ENCODE data around the gene LAMA1.

- TF ChIP-seq JUND (IDR thresholded peaks at IDR 0.05; ENCODE audit: low read length) (no peak), JUN (IDR thresholded peaks at IDR 0.05; ENCODE audit: low read depth, low read length) (no peak), KDM4A (IDR thresholded peaks at IDR 0.05; ENCODE audit: low read depth, low read length, severe bottlenecking) (no peak), SP2 (IDR thresholded peaks at IDR 0.05; ENCODE audit: low read length) (no peak), POU5F1 (IDR thresholded peaks at IDR 0.05; ENCODE audit: low read depth, low read length) (no peak), TAF7 (optimal IDR thresholded peaks at IDR 0.05; ENCODE audit: borderline replicate concordance, low read depth, low read length) (no peak), SAP30 (IDR thresholded peaks at IDR 0.05; ENCODE audit: insufficient read depth, insufficient replicate concordance, low read length) (no peak)
- TF ChIP-seq, protein P1, sequence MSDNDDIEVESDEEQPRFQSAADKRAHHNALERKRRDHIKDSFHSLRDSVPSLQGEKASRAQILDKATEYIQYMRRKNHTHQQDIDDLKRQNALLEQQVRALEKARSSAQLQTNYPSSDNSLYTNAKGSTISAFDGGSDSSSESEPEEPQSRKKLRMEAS (IDR thresholded peaks at IDR 0.05): no peak
- TF ChIP-seq, protein P2, sequence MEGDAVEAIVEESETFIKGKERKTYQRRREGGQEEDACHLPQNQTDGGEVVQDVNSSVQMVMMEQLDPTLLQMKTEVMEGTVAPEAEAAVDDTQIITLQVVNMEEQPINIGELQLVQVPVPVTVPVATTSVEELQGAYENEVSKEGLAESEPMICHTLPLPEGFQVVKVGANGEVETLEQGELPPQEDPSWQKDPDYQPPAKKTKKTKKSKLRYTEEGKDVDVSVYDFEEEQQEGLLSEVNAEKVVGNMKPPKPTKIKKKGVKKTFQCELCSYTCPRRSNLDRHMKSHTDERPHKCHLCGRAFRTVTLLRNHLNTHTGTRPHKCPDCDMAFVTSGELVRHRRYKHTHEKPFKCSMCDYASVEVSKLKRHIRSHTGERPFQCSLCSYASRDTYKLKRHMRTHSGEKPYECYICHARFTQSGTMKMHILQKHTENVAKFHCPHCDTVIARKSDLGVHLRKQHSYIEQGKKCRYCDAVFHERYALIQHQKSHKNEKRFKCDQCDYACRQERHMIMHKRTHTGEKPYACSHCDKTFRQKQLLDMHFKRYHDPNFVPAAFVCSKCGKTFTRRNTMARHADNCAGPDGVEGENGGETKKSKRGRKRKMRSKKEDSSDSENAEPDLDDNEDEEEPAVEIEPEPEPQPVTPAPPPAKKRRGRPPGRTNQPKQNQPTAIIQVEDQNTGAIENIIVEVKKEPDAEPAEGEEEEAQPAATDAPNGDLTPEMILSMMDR (IDR thresholded peaks at IDR 0.05; ENCODE audit: control extremely low read depth in 1 of 3, insufficient read depth in 1 of 3, low read depth in 1 of 3, low read length in 3 of 3): no peak
These were observed 123.4 kb downstream of the LAMA1 start for GRCh38 chr18:6994056-6994770.

All from H1 (cell line).